ENCODE measurements around the gene PRKCB. TPM values are rescaled to one million over a fixed set of nuclear protein-coding genes. Genes with fewer than 3 reads are reported as not detected.

Gene PRKCB
- total RNA-seq, 1 experiment from 2014 or later, result not detected

DNA sequence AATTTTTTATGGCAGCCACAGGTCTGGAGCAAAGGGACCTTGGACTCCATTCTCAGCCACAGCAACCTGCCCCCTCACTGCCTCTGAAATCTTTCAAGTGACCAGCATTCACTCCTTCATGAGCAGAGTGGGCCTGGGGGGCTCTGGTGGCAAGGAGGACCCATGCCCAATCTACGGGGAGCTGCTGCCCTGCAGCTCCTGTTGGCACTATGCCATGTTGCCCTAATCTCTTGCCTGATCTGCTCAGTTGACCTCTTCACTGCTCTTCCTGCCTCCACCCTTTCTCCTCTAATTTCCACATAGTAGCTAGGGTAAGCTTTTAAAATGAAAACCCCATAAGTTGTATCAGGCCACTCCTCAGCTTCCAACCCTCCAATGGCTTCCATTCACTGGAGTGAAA lies 2.9 kb upstream of the PRKCB start:
- no peaks in the 10 kb centered on the region for H3F3A ChIP-seq (ENCODE audit: low read length, unreplicated experiment)
- no peak overlapping the region for H3K27ac ChIP-seq (ENCODE audit: low read length)
- ChIA-PET CTCF (no interaction called here), POLR2A (ENCODE audit: unreplicated experiment) (no interaction called here)
- intact Hi-C loops (cut with micrococcal nuclease), result no loop called here
- H2AFZ ChIP-seq (ENCODE audit: low read length), result no peak overlapping the region
- ATAC-seq (no peak), DNase-seq (no peak)
- H3K27me3 ChIP-seq (ENCODE audit: low read length), result peaks cover 16% of the 10 kb centered on the region
- H3K9me2 ChIP-seq (replicated peaks; ENCODE audit: low read length), result no peaks in the 10 kb centered on the region
- no peaks in the 10 kb centered on the region for H3K79me2 ChIP-seq (ENCODE audit: low read length)
- H3K4me1 ChIP-seq (ENCODE audit: insufficient read depth, low read length), result no peaks in the 10 kb centered on the region
- no TSS peak for BruUV-seq (replicated peaks)
- no peaks in the 10 kb centered on the region for H3K9me3 ChIP-seq (ENCODE audit: low read length)
- H3K36me3 ChIP-seq (ENCODE audit: low read depth, low read length), result no peaks in the 10 kb centered on the region
- no peaks in the 10 kb centered on the region for H4K20me1 ChIP-seq (ENCODE audit: low read length)
- no peak for TF ChIP-seq EZH2phosphoT487 (IDR thresholded peaks at IDR 0.05; ENCODE audit: borderline replicate concordance, low read length)
- no peak for TF ChIP-seq EZH2 (IDR thresholded peaks at IDR 0.05; ENCODE audit: low read length, unreplicated experiment)
- TF ChIP-seq, protein P1, sequence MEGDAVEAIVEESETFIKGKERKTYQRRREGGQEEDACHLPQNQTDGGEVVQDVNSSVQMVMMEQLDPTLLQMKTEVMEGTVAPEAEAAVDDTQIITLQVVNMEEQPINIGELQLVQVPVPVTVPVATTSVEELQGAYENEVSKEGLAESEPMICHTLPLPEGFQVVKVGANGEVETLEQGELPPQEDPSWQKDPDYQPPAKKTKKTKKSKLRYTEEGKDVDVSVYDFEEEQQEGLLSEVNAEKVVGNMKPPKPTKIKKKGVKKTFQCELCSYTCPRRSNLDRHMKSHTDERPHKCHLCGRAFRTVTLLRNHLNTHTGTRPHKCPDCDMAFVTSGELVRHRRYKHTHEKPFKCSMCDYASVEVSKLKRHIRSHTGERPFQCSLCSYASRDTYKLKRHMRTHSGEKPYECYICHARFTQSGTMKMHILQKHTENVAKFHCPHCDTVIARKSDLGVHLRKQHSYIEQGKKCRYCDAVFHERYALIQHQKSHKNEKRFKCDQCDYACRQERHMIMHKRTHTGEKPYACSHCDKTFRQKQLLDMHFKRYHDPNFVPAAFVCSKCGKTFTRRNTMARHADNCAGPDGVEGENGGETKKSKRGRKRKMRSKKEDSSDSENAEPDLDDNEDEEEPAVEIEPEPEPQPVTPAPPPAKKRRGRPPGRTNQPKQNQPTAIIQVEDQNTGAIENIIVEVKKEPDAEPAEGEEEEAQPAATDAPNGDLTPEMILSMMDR (conservative IDR thresholded peaks at IDR 0.05; ENCODE audit: low read depth, low read length), result no peak
- H3K9ac ChIP-seq (ENCODE audit: low read length), result no peak overlapping the region
- H3K4me3 ChIP-seq (ENCODE audit: low read length), result no peak overlapping the region
- no peak overlapping the region for H3K4me2 ChIP-seq (ENCODE audit: low read length)

DNA sequence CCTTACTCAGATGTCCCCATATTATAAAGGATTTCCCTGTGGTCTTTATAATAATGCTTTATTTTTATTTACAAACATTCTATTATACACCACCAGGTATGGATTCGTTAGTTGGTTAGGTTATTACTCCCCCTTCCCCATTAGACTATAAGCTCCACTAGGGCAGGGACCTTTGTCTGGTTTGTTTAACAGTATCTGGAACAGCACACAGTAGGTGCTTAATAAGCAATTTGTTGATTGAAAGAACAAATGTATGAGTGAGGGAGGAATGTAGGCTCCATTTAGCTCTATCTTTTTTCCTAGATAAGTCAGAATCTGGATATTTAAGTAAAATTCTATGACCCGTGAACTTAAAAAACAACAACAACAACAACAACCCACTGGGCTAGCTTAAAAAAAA lies 2.3 kb upstream of the PRKCB start:
- BruUV-seq (replicated peaks), result no TSS peak
- Histone ChIP-seq H2AFZ (ENCODE audit: low read length) (no peak overlapping the region), H4K20me1 (ENCODE audit: low read length) (no peaks in the 10 kb centered on the region), H3K4me2 (ENCODE audit: low read length) (no peak overlapping the region), H3K4me3 (ENCODE audit: low read length) (no peak overlapping the region), H3K79me2 (ENCODE audit: low read length) (no peaks in the 10 kb centered on the region), H3K36me3 (ENCODE audit: low read depth, low read length) (no peaks in the 10 kb centered on the region), H3K9me2 (replicated peaks; ENCODE audit: low read length) (no peaks in the 10 kb centered on the region), H3K4me1 (ENCODE audit: insufficient read depth, low read length) (no peaks in the 10 kb centered on the region), H3F3A (ENCODE audit: low read length, unreplicated experiment) (no peaks in the 10 kb centered on the region), H3K27me3 (ENCODE audit: low read length) (peaks cover 22% of the 10 kb centered on the region), H3K9ac (ENCODE audit: low read length) (no peak overlapping the region), H3K9me3 (ENCODE audit: low read length) (no peaks in the 10 kb centered on the region), H3K27ac (ENCODE audit: low read length) (no peak overlapping the region)
- TF ChIP-seq EZH2 (IDR thresholded peaks at IDR 0.05; ENCODE audit: low read length, unreplicated experiment), result no peak
- no peak for TF ChIP-seq EZH2phosphoT487 (IDR thresholded peaks at IDR 0.05; ENCODE audit: borderline replicate concordance, low read length)
- TF ChIP-seq, protein P1 (conservative IDR thresholded peaks at IDR 0.05; ENCODE audit: low read depth, low read length), result no peak
- ChIA-PET CTCF (no interaction called here), POLR2A (ENCODE audit: unreplicated experiment) (no interaction called here)
- intact Hi-C loops (cut with micrococcal nuclease), result no loop called here
- ATAC-seq, result no peak
- no peak for DNase-seq

DNA sequence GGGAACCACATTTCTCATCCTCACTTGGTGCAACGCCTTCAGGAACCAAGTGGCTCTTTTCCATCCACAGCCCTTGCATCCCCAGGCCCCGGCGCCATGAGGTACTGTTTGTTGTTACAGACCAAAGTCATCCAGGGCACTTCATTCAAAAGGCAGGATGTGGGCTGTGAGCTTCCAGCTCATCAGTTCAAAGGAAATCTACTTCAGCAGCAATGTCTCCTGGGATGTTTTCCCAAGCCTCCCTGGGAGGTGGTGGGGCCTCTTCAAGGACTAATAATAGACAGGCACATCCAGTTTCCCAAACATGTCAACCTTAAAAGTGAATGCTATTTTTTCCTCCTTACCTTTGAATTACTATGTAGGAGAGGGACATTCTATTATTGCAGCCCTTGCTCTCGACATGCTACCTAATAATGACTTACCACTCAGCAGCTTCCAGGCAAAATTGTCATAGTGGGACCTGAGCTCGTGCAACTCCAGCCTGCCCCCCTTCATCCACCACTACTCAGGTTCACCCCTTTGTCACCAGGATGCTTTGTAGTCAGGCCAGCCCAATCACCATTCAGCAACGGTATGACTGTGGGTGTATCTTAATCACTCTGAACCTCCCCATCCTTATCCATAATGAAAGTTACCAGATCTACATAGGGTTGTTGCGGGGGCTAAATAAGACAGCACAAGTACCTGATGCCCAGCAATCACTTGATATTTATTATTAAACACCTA lies 1.7 kb upstream of the PRKCB start:
- no peaks in the 10 kb centered on the region for H3F3A ChIP-seq (ENCODE audit: low read length, unreplicated experiment)
- H2AFZ ChIP-seq (ENCODE audit: low read length), result no peak overlapping the region
- CTCF ChIA-PET, result no interaction called here
- no peaks in the 10 kb centered on the region for H3K9me3 ChIP-seq (ENCODE audit: low read length)
- H4K20me1 ChIP-seq (ENCODE audit: low read length), result no peaks in the 10 kb centered on the region
- H3K27me3 ChIP-seq (ENCODE audit: low read length), result peaks cover 24% of the 10 kb centered on the region
- no peaks in the 10 kb centered on the region for H3K36me3 ChIP-seq (ENCODE audit: low read depth, low read length)
- POLR2A ChIA-PET (ENCODE audit: unreplicated experiment), result no interaction called here
- no peak overlapping the region for H3K4me2 ChIP-seq (ENCODE audit: low read length)
- intact Hi-C loops (cut with micrococcal nuclease), result no loop called here
- ATAC-seq, result no peak
- no peak overlapping the region for H3K4me3 ChIP-seq (ENCODE audit: low read length)
- H3K4me1 ChIP-seq (ENCODE audit: insufficient read depth, low read length), result no peaks in the 10 kb centered on the region
- DNase-seq, result no peak
- H3K9me2 ChIP-seq (replicated peaks; ENCODE audit: low read length), result no peaks in the 10 kb centered on the region
- no TSS peak for BruUV-seq (replicated peaks)
- H3K27ac ChIP-seq (ENCODE audit: low read length), result no peak overlapping the region
- H3K9ac ChIP-seq (ENCODE audit: low read length), result no peak overlapping the region
- TF ChIP-seq EZH2 (IDR thresholded peaks at IDR 0.05; ENCODE audit: low read length, unreplicated experiment) (no peak), EZH2phosphoT487 (IDR thresholded peaks at IDR 0.05; ENCODE audit: borderline replicate concordance, low read length) (no peak)
- TF ChIP-seq, protein P1 (conservative IDR thresholded peaks at IDR 0.05; ENCODE audit: low read depth, low read length), result no peak
- H3K79me2 ChIP-seq (ENCODE audit: low read length), result no peaks in the 10 kb centered on the region

All from PC-3 (cell line).